ENCODE measurements around the gene MYEOV.

The MYEOV gene

DNA sequence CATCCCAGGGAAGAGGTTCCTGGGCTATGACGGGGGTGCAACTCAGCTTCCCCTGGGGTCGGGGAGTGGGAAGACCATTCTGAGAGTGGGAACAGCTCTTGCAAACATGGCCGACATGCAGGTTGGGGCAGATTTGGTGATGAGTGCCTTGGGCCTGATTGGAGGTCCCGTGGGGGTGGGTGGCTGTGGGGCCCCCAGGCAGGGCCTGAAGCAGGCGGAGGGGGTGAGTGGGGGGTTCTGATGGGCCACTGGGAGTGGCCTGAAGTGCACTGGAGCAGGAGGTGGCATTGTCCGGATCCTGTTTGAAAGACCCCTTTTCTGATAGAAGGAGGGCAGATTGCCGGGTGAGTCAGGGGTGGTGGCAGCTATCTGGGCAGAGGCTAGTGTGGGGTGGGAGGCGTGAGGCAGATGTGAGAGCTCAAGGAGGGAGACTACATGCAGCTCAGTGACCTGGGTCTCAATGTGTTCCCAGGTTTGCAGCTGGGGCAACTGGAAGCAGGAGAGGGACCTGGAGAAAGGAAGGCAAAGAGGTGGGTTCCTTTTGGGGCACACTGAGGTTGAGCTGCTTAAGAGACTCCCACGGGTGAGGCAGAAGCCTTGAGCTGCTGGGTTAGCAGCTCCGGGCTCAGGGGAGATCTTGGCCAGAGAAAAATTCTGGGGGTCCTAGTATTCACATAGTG is 15.1 kb downstream of the MYEOV start:
- Histone ChIP-seq H3K4me1 (ENCODE audit: control insufficient read depth, insufficient read depth, low read length) (no peaks in the 10 kb centered on the region), H3K4me3 (ENCODE audit: low read length) (no peak overlapping the region), H3K27ac (ENCODE audit: low read length) (no peak overlapping the region), H3K36me3 (ENCODE audit: control insufficient read depth, insufficient read depth, low read length) (no peaks in the 10 kb centered on the region), H3K9me3 (ENCODE audit: control insufficient read depth, insufficient read depth, low read length) (no peaks in the 10 kb centered on the region), H3K27me3 (ENCODE audit: control insufficient read depth, insufficient read depth, low read length) (no peaks in the 10 kb centered on the region)
- no peak for DNase-seq (ENCODE audit: low read depth, low spot score)
- WGBS (ENCODE audit: insufficient coverage, insufficient read length): no CpG with 5 or more reads among the region's 10 CpGs

DNA sequence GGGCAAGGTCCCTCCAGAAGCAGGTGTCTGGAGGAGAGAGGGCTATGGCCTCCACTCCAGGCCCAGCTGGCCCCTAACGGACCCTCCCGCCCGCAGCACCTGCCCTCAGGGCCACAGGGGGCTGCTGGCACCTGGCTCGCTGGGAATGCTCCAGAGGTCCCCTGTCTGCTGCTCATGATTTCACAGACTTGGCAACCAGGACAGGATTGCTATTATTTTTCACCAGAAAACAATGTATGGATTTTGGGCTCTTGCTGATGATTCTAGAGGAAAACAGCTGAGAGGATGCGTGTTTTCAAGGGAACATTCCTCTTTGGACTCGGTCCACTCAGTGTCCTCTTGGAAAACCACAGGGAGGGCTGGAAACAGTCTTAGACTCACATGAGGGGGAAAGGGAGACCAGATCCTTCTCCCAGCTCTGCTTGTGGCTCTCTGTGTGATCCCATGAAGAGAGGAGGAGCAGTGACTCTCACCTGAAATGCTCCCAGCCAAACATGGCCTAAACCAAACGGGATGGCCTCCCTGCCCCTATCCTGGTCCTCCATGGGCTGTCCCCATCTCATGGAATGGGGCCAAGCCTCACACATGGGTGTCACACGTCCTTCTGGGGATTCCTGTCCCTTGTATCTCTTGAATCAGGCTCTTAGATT is 15.8 kb downstream of the MYEOV start:
- no peak overlapping the region for H3K27ac ChIP-seq (ENCODE audit: low read length)
- no peaks in the 10 kb centered on the region for H3K27me3 ChIP-seq (ENCODE audit: control insufficient read depth, insufficient read depth, low read length)
- no peaks in the 10 kb centered on the region for H3K36me3 ChIP-seq (ENCODE audit: control insufficient read depth, insufficient read depth, low read length)
- H3K4me3 ChIP-seq (ENCODE audit: low read length): no peak overlapping the region
- WGBS (ENCODE audit: insufficient coverage, insufficient read length): no CpG with 5 or more reads among the region's 8 CpGs
- no peak for DNase-seq (ENCODE audit: low read depth, low spot score)
- no peaks in the 10 kb centered on the region for H3K9me3 ChIP-seq (ENCODE audit: control insufficient read depth, insufficient read depth, low read length)
- H3K4me1 ChIP-seq (ENCODE audit: control insufficient read depth, insufficient read depth, low read length): no peaks in the 10 kb centered on the region

DNA sequence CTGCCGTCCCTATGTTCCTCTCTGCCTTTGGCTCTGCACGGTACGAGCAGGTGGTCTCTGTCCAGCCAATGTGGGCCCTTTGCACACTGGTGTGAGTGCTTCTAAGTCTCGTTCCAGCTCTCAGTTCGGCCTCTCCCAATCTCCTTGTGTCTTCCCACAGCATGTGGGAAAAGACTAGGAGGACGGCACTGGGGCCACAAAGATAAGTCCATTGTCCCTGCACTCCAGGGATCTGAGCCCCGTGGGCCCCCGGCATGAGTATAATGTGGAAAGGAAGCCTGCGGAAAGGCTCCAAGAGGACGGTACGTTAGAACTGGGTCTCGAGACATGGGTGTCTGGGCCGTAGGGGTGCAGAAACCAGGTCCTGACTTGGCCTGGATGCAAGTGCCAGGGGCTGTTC is 16.4 kb downstream of the MYEOV start:
- no peak for DNase-seq (ENCODE audit: low read depth, low spot score)
- WGBS (ENCODE audit: insufficient coverage, insufficient read length): 100% methylated on average over 1 of the region's 13 CpGs
- Histone ChIP-seq H3K27ac (ENCODE audit: low read length) (no peak overlapping the region), H3K36me3 (ENCODE audit: control insufficient read depth, insufficient read depth, low read length) (no peaks in the 10 kb centered on the region), H3K4me3 (ENCODE audit: low read length) (no peak overlapping the region), H3K4me1 (ENCODE audit: control insufficient read depth, insufficient read depth, low read length) (no peaks in the 10 kb centered on the region), H3K9me3 (ENCODE audit: control insufficient read depth, insufficient read depth, low read length) (no peaks in the 10 kb centered on the region), H3K27me3 (ENCODE audit: control insufficient read depth, insufficient read depth, low read length) (no peaks in the 10 kb centered on the region)

DNA sequence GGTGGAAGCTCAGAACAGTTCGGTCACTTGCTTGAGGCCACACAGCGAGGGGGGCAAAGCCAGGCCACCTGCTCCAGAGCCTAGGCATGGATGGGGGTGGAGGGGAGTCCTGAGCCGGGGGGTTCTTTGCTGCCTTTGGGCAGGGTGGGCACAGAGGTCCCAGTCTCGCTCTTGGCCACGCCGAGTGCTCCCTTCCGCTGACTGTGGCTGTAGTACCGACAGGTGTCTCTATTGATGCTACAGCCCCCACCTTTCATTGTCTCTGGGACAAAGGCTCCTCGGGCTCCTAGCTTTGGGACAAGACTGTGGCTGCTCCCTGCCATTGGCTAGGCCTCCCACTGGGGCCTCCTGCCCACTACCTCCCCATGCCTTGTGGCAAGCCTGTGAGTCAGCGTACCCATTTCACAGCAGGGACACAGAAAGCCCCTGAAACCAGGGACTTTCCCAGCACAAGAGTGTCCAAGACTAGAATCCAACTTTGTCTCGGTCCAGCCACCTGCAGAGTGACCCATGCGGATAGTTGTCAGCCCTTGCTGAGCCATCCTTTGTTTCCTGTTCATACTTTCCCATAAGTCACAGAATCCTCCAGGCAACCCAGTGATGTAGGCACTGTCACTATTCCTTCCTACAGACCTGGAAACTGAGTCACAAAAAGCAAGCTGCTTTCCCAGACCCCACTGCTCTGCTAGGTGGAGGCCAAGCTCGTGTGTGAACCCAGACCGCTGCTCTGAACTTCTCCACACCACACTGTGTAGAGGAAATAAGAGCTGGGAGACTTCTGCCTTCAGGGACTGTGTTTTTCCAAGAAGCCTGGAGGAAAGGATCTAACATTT is 17.2 kb downstream of the MYEOV start:
- Histone ChIP-seq H3K4me1 (ENCODE audit: control insufficient read depth, insufficient read depth, low read length) (no peaks in the 10 kb centered on the region), H3K4me3 (ENCODE audit: low read length) (no peak overlapping the region), H3K36me3 (ENCODE audit: control insufficient read depth, insufficient read depth, low read length) (no peaks in the 10 kb centered on the region), H3K27me3 (ENCODE audit: control insufficient read depth, insufficient read depth, low read length) (no peaks in the 10 kb centered on the region), H3K9me3 (ENCODE audit: control insufficient read depth, insufficient read depth, low read length) (no peaks in the 10 kb centered on the region), H3K27ac (ENCODE audit: low read length) (no peak overlapping the region)
- no peak for DNase-seq (ENCODE audit: low read depth, low spot score)
- no CpG with 5 or more reads among the region's 14 CpGs for WGBS (ENCODE audit: insufficient coverage, insufficient read length)

DNA sequence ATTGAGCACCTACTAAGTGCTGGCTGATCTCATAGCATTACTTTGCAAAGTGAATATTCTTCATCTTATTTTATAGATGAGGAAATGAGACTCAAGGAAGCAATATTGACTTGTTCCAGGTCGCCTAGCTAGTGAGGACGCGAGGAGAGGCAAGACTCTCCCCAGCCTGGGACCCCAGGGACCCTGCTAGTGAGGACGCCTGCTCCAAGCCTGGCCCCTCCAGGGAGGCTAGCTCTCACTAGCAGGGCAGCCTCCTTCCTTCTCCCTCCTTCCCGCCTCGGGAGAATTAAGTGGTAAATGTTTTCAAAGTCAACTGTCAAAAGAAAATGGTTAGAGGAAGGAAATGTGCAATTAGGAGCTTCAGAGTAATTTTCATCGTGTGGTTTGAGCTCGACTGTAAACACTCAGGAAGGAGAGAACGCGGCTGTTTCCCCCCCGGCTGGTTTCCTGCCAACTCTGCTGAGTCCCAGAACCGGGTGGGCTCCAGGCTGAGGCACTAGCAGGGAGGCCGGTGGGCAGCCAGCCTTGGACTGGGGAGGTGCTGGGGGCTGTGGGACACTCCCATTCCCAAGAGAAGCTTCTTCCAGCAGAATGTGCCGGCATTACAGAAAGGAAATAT is 17.9 kb downstream of the MYEOV start:
- Histone ChIP-seq H3K27me3 (ENCODE audit: control insufficient read depth, insufficient read depth, low read length) (no peaks in the 10 kb centered on the region), H3K27ac (ENCODE audit: low read length) (no peak overlapping the region), H3K4me3 (ENCODE audit: low read length) (no peak overlapping the region), H3K9me3 (ENCODE audit: control insufficient read depth, insufficient read depth, low read length) (no peaks in the 10 kb centered on the region), H3K36me3 (ENCODE audit: control insufficient read depth, insufficient read depth, low read length) (no peaks in the 10 kb centered on the region), H3K4me1 (ENCODE audit: control insufficient read depth, insufficient read depth, low read length) (no peaks in the 10 kb centered on the region)
- no CpG with 5 or more reads among the region's 14 CpGs for WGBS (ENCODE audit: insufficient coverage, insufficient read length)
- DNase-seq (ENCODE audit: low read depth, low spot score): no peak

DNA sequence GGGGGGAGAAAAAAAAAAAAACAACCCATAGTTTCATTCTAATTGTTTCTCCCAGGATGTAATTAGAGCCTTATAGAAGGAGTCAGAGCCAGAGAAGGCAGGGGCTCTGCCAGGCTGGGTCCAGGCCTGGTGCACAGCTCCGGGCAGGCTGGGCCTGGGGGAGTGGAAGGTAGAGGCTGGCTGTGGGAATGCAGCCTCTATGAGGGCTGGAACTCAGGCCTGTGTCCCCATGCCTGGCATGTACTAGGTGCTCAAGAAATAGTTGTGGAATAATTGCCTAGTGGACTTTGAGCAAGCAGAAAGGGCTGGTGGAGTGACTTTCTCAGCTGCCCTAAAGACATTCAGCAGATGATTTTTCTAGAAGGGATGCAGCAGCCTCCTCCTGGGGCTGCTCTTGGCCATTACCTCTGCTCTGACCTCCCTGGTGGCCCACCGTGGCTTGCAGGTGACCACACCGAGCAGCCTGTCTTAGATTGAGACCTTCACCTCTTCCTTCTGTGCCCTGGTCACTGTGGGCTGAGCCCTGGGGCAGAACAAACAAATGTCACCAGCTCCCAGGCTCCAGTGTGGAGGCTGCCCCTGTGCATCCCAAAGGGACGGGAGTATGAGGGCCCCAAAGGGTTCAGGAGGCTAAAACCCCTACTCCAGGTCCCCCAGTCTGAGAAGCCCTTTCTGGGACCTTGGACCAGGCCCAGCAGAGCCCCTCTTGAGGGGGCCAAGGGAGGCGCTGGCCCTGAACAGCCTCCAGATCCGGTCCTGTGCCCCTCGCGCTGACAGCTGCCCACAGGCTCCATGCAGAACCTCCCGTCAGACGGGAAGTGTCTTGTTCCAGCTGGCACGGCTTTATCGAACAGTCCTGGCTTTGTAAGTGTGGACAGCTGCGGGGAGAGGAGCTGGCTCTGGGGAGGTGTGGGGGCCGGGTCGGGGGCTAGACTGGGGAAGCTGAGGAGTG is 18.8 kb downstream of the MYEOV start:
- no CpG with 5 or more reads among the region's 15 CpGs for WGBS (ENCODE audit: insufficient coverage, insufficient read length)
- Histone ChIP-seq H3K9me3 (ENCODE audit: control insufficient read depth, insufficient read depth, low read length) (no peaks in the 10 kb centered on the region), H3K36me3 (ENCODE audit: control insufficient read depth, insufficient read depth, low read length) (no peaks in the 10 kb centered on the region), H3K4me3 (ENCODE audit: low read length) (no peak overlapping the region), H3K27me3 (ENCODE audit: control insufficient read depth, insufficient read depth, low read length) (no peaks in the 10 kb centered on the region), H3K27ac (ENCODE audit: low read length) (no peak overlapping the region), H3K4me1 (ENCODE audit: control insufficient read depth, insufficient read depth, low read length) (no peaks in the 10 kb centered on the region)
- no peak for DNase-seq (ENCODE audit: low read depth, low spot score)

DNA sequence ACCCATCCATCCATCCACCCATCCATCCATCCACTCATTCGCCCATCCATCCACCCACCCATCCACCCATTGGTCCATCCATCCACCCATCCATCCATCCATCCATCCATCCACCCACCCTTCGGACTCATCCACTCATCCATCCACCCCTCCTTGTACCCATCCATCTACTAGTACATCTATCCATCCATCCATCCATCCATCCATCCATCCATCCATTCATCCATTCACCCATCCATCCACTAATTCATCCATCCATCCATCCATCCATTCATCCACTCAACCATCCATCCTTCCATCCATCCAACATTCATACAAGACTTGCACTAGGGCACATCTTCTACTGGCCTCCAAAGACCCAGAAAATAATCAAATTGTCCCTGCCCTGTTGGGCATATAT is 20.0 kb downstream of the MYEOV start:
- no peaks in the 10 kb centered on the region for H3K27me3 ChIP-seq (ENCODE audit: control insufficient read depth, insufficient read depth, low read length)
- no peak overlapping the region for H3K27ac ChIP-seq (ENCODE audit: low read length)
- H3K4me1 ChIP-seq (ENCODE audit: control insufficient read depth, insufficient read depth, low read length): no peaks in the 10 kb centered on the region
- no CpG with 5 or more reads among the region's 2 CpGs for WGBS (ENCODE audit: insufficient coverage, insufficient read length)
- H3K36me3 ChIP-seq (ENCODE audit: control insufficient read depth, insufficient read depth, low read length): no peaks in the 10 kb centered on the region
- H3K9me3 ChIP-seq (ENCODE audit: control insufficient read depth, insufficient read depth, low read length): no peaks in the 10 kb centered on the region
- no peak overlapping the region for H3K4me3 ChIP-seq (ENCODE audit: low read length)
- no peak for DNase-seq (ENCODE audit: low read depth, low spot score)

DNA sequence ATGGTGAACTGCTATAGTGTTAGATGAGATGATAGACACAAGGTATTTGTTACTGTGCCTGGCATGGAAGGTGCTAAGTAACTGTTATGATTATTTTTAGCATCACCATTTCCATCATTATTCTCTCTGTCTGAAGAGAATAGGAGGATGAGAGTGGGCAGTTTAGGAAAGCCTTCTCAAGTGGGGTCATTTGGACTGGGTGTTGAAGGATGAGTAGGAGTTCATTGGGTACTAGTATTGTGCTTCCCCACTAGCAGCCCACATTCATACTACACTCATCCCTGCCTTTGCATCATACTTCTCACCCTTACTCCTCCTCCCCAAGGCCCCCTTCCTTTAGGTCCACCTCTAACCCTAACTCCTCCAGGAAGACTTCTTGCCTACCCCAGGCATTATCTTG is 20.6 kb downstream of the MYEOV start:
- H3K27me3 ChIP-seq (ENCODE audit: control insufficient read depth, insufficient read depth, low read length): no peaks in the 10 kb centered on the region
- DNase-seq (ENCODE audit: low read depth, low spot score): no peak
- no peaks in the 10 kb centered on the region for H3K36me3 ChIP-seq (ENCODE audit: control insufficient read depth, insufficient read depth, low read length)
- no peak overlapping the region for H3K4me3 ChIP-seq (ENCODE audit: low read length)
- no peaks in the 10 kb centered on the region for H3K9me3 ChIP-seq (ENCODE audit: control insufficient read depth, insufficient read depth, low read length)
- H3K4me1 ChIP-seq (ENCODE audit: control insufficient read depth, insufficient read depth, low read length): no peaks in the 10 kb centered on the region
- H3K27ac ChIP-seq (ENCODE audit: low read length): no peak overlapping the region

DNA sequence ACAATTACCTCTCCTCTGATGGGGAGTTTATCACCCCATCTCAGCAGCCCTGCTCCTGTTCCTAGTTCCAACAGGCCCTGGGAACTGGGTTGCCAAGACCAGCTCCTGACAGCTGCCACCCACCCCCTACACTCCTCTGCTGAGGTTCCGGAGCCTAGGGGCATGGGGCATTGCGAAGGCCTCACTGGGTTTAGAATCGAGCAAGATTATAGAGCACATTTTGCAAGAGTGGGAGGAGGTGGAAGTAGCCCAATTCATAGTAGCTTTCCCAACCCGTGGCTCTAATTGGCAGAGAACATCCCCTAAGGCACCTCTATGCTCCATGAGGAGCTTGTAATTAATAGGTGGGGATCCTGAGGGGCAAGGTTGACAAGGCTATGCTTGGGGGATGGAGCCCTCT is 23.0 kb downstream of the MYEOV start:
- no peak for DNase-seq (ENCODE audit: low read depth, low spot score)
- Histone ChIP-seq H3K9me3 (ENCODE audit: control insufficient read depth, insufficient read depth, low read length) (no peaks in the 10 kb centered on the region), H3K4me3 (ENCODE audit: low read length) (no peak overlapping the region), H3K4me1 (ENCODE audit: control insufficient read depth, insufficient read depth, low read length) (no peaks in the 10 kb centered on the region), H3K36me3 (ENCODE audit: control insufficient read depth, insufficient read depth, low read length) (no peaks in the 10 kb centered on the region), H3K27ac (ENCODE audit: low read length) (no peak overlapping the region), H3K27me3 (ENCODE audit: control insufficient read depth, insufficient read depth, low read length) (no peaks in the 10 kb centered on the region)
- no CpG with 5 or more reads among the region's 4 CpGs for WGBS (ENCODE audit: insufficient coverage, insufficient read length)

Data from iPS DF 6.9 (cell line).